GM12875 (cell line): ENCODE measurements around the gene AXIN1.

Experiments used
- H3K4me3 ChIP-seq: one replicate; pipeline ENCODE4 v1.5.1; 2011; ENCODE audit warnings: low read depth, low read length, control low read depth
- CTCF ChIP-seq: IDR thresholded peaks from 2 replicates; pipeline ENCODE4 v1.5.1; 2011; ENCODE audit warnings: low read depth, mild to moderate bottlenecking, control low read depth, inconsistent platforms, low read length, moderate library complexity, borderline replicate concordance; ENCODE audit not compliant: insufficient read depth

The AXIN1 gene

GRCh38 chr16:305916-306626 is 46.5 kb downstream of the AXIN1 start:
- no peak for TF ChIP-seq CTCF
- no peak overlapping the region for H3K4me3 ChIP-seq

GRCh38 chr16:303760-304505 is 48.6 kb downstream of the AXIN1 start:
- H3K4me3 ChIP-seq, result no peak overlapping the region
- TF ChIP-seq CTCF, result no peak

GRCh38 chr16:301950-302349 is 50.6 kb downstream of the AXIN1 start:
- no peak overlapping the region for H3K4me3 ChIP-seq
- no peak for TF ChIP-seq CTCF

- TF ChIP-seq CTCF, result no peak
- no peak overlapping the region for H3K4me3 ChIP-seq
Observed at GRCh38 chr16:301235-301634, 51.3 kb downstream of the AXIN1 start.

- no peak for TF ChIP-seq CTCF
Observed at GRCh38 chr16:297832-298231, 54.7 kb downstream of the AXIN1 start.

GRCh38 chr16:296806-297510 is 55.6 kb downstream of the AXIN1 start:
- TF ChIP-seq CTCF, result no peak
- H3K4me3 ChIP-seq, result no peak overlapping the region

More at GRCh38 chr16:297832-298231, 54.7 kb downstream of the AXIN1 start:
- no peak overlapping the region for H3K4me3 ChIP-seq

- TF ChIP-seq CTCF, result no peak
- no peak overlapping the region for H3K4me3 ChIP-seq
Observed at GRCh38 chr16:296276-296675, 56.2 kb downstream of the AXIN1 start.
